ENCODE results near the gene MVB12B.

Gene MVB12B

GRCh38 chr9:126367616-126368015 is 41.0 kb downstream of the MVB12B start:
- H3K27ac ChIP-seq = no peak overlapping the region
- no peak for TF ChIP-seq CTCF (conservative IDR thresholded peaks at IDR 0.05)

- H3K27ac ChIP-seq = no peak overlapping the region
- no peak for TF ChIP-seq CTCF (conservative IDR thresholded peaks at IDR 0.05)
Observed at GRCh38 chr9:126368020-126368419, 41.4 kb downstream of the MVB12B start.

GRCh38 chr9:126371007-126371870 is 44.6 kb downstream of the MVB12B start:
- no peak for TF ChIP-seq CTCF (conservative IDR thresholded peaks at IDR 0.05)
- H3K27ac ChIP-seq = no peak overlapping the region

- no peak overlapping the region for H3K27ac ChIP-seq
- no peak for TF ChIP-seq CTCF (conservative IDR thresholded peaks at IDR 0.05)
Observed at GRCh38 chr9:126372716-126373115, 46.1 kb downstream of the MVB12B start.

GRCh38 chr9:126373241-126373640 is 46.6 kb downstream of the MVB12B start:
- H3K27ac ChIP-seq = no peak overlapping the region
- no peak for TF ChIP-seq CTCF (conservative IDR thresholded peaks at IDR 0.05)

- no peak for TF ChIP-seq CTCF (conservative IDR thresholded peaks at IDR 0.05)
- H3K27ac ChIP-seq = no peak overlapping the region
Observed at GRCh38 chr9:126374366-126374781, 47.7 kb downstream of the MVB12B start.

GRCh38 chr9:126375386-126375785 is 48.8 kb downstream of the MVB12B start:
- TF ChIP-seq CTCF (conservative IDR thresholded peaks at IDR 0.05) = no peak
- H3K27ac ChIP-seq = peak overlapping the region; percentile 16; the same call in 1 of the 2 replicates
